ENCODE measurements around the gene USP53. TPM values are rescaled to one million over a fixed set of nuclear protein-coding genes. Genes with fewer than 3 reads are reported as not detected.
"Not testable (repeated sequence)": the region's sequence is repeated elsewhere in the genome, so short reads cannot be mapped to it uniquely, and the experiment has no call there.

The USP53 gene
- total RNA-seq = 10 to 100 TPM; 34.2 to 56.4 (median 44.8) TPM

GRCh38 chr4:119212234-119212963 lies at the start of gene USP53:
Gene USP53, plus strand, starts transcription at chr4:119212713. Its CDS starts 27,047 bp downstream, at chr4:119239760.
- peak in 1 of 2 donors; percentile 95 for TF ChIP-seq POLR2A (IDR thresholded peaks at IDR 0.05)
- TF ChIP-seq, protein P1, sequence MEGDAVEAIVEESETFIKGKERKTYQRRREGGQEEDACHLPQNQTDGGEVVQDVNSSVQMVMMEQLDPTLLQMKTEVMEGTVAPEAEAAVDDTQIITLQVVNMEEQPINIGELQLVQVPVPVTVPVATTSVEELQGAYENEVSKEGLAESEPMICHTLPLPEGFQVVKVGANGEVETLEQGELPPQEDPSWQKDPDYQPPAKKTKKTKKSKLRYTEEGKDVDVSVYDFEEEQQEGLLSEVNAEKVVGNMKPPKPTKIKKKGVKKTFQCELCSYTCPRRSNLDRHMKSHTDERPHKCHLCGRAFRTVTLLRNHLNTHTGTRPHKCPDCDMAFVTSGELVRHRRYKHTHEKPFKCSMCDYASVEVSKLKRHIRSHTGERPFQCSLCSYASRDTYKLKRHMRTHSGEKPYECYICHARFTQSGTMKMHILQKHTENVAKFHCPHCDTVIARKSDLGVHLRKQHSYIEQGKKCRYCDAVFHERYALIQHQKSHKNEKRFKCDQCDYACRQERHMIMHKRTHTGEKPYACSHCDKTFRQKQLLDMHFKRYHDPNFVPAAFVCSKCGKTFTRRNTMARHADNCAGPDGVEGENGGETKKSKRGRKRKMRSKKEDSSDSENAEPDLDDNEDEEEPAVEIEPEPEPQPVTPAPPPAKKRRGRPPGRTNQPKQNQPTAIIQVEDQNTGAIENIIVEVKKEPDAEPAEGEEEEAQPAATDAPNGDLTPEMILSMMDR (IDR thresholded peaks at IDR 0.05) = no peak
- peak within 1 kb of the TSS; percentile 75 for H3K4me3 ChIP-seq (ENCODE audit: low read depth, poor library complexity, severe bottlenecking)
- whole genome bisulfite sequencing, 2 donors = 0% methylated on average over 32 to 43 of the region's 55 CpGs
- intact Hi-C loops (cut with DNase I; ENCODE audit: low total_unique reads) = no loop called here
- DNase-seq (ENCODE audit: low spot score in 2 of 2) = peak; percentile 98 to 100

DNA sequence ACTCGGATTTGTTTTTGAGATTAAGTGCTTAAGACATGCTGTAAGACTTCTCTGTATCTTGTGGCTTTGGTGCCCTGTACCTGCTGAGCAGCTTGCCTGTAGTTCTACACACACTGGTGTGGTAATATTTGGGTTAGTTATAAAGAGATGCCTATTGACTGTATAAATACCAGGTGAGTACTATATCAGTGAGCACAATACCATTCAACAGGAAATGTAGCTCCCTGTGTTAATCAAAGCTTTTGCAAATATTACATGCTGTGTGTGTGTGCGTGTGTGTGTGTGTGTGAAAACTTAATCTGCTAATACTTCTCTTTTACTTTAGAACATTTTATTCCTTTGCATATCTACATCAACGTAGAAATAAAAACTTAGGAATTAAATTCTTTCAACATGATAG lies 46.7 kb upstream of the USP53 start:
- no peak overlapping the region for H3K4me3 ChIP-seq (ENCODE audit: low read depth, poor library complexity, severe bottlenecking)
- no peak for DNase-seq (ENCODE audit: low spot score in 2 of 2)
- WGBS, 2 donors = 88 to 90% methylated on average over 3 of the region's 3 CpGs
- TF ChIP-seq, protein P1 (IDR thresholded peaks at IDR 0.05) = no peak
- TF ChIP-seq POLR2A (IDR thresholded peaks at IDR 0.05) = no peak
- intact Hi-C loops (cut with DNase I; ENCODE audit: low total_unique reads) = no loop called here

DNA sequence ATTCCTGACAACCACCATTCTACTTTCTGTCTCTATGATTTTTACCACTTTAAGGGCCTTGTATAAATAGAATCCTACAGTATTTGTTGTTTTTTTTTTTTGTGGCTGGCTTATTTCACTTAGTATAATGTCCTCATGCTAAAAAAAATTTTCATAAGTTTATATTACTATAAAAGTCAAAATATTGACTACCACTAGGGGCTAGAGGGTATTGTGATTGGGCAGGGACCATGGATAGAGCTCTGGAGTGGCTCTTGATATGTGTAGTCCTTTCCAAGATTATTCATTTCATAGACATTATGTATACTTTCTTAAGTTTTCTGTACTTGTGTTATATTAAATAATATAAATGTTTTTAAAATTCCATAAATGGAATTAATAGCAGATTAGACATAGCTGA lies 42.3 kb upstream of the USP53 start:
- intact Hi-C loops (cut with DNase I; ENCODE audit: low total_unique reads) = no loop called here
- no peak for DNase-seq (ENCODE audit: low spot score in 2 of 2)
- TF ChIP-seq, protein P1 (IDR thresholded peaks at IDR 0.05) = no peak
- TF ChIP-seq POLR2A (IDR thresholded peaks at IDR 0.05) = no peak
- H3K4me3 ChIP-seq (ENCODE audit: low read depth, poor library complexity, severe bottlenecking) = no peak overlapping the region

DNA sequence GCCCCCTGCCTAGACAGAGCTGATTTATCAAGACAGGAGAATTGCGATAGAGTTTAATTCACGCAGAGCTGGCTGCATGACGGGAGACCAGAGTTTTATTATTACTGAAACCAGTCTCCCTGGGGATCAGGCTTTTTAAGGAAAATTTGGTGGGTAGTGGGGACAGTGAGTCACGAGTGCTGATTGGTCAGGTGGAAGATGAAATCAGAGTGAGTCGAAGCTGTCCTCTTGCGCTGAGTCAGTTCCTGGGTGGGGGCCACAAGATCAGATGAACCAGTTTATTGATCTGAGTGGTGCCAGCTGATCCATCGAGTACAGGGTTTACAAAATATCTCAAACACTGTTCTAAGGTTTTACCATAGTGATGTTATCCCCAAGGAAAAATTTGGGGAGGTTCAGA lies 40.3 kb upstream of the USP53 start:
- no peak overlapping the region for H3K4me3 ChIP-seq (ENCODE audit: low read depth, poor library complexity, severe bottlenecking)
- no peak for DNase-seq (ENCODE audit: low spot score in 2 of 2)
- intact Hi-C loops (cut with DNase I; ENCODE audit: low total_unique reads) = no loop called here
- TF ChIP-seq POLR2A (IDR thresholded peaks at IDR 0.05) = no peak
- TF ChIP-seq, protein P1 (IDR thresholded peaks at IDR 0.05) = no peak
- 82 to 84% methylated on average over 7 of the region's 7 CpGs for WGBS, 2 donors

DNA sequence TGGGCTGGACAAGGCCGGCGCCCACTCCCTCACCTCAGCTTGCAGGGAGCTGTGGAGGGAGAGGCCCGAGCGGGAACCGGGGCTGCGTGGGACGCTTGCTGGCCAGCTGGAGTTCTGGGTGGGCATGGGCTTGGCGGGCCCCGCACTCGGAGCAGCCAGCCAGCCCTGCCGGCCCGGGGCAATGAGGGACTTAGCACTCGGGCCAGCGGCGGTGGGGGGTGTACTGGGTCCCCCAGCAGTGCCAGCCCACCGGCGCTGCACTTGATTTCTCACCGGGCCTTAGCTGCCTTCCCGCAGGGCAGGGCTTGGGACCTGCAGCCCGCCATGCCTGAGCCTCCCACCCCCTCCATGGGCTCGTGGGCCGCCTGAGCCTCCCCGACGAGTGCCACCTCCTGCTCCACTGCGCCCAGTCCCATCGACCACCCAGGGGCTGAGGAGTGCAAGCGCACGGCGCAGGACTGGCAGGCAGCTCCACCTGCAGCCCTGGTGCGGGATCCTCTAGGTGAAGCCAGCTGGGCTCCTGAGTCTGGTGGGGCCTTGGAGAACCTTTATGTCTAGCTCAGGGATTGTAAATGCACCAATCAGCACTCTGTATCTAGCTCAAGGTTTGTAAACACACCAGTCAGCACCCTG lies 38.7 kb upstream of the USP53 start:
- WGBS, 2 donors = 97 to 100% methylated on average over 11 to 15 of the region's 30 CpGs
- intact Hi-C loops (cut with DNase I; ENCODE audit: low total_unique reads); H3K4me3 ChIP-seq (ENCODE audit: low read depth, poor library complexity, severe bottlenecking); DNase-seq (ENCODE audit: low spot score in 2 of 2): not testable (repeated sequence)

- TF ChIP-seq POLR2A (IDR thresholded peaks at IDR 0.05) = no peak
- TF ChIP-seq, protein P1 (IDR thresholded peaks at IDR 0.05) = no peak
- intact Hi-C loops (cut with DNase I; ENCODE audit: low total_unique reads) = no loop called here
- H3K4me3 ChIP-seq (ENCODE audit: low read depth, poor library complexity, severe bottlenecking) = no peak overlapping the region
- DNase-seq (ENCODE audit: low spot score in 2 of 2) = no peak
- 71 to 73% methylated on average over 1 of the region's 1 CpG for WGBS, 2 donors
Measured at GRCh38 chr4:119179011-119179410, 33.5 kb upstream of the USP53 start.
